Urothelium cell line (cell line): ENCODE results near the gene DNM3.

ENCODE experiments used
- DNase-seq: peaks from one replicate; pipeline ENCODE4 v3.0.0; 2011; ENCODE audit warnings: low spot score, mixed read lengths
- FAIRE-seq: peaks from 2 replicates; lab custom pipeline; 2011; peaks lifted over from hg19 to GRCh38; lab: Jason Lieb, UNC

The DNM3 gene

DNA sequence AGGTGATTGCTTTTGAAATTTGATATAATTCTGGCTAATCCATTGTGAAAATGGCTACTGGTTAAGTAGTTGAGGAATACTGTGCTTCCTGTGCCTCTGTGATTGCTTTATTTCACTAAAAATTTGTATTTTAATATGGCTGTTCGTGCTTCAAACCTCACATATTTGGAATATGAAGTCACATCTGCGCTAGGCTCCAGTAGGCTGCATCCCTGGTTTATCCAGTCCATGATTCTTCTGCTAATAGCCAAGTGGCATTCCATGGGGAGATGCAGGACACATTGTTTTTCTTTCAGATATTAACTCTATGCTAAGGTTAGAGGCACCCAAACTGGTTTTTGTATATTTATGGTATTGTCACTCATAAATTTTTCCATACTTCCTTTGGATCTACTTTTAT, 25.9 kb downstream of the DNM3 start:
- DNase-seq (no peak), FAIRE-seq (no peak)

DNA sequence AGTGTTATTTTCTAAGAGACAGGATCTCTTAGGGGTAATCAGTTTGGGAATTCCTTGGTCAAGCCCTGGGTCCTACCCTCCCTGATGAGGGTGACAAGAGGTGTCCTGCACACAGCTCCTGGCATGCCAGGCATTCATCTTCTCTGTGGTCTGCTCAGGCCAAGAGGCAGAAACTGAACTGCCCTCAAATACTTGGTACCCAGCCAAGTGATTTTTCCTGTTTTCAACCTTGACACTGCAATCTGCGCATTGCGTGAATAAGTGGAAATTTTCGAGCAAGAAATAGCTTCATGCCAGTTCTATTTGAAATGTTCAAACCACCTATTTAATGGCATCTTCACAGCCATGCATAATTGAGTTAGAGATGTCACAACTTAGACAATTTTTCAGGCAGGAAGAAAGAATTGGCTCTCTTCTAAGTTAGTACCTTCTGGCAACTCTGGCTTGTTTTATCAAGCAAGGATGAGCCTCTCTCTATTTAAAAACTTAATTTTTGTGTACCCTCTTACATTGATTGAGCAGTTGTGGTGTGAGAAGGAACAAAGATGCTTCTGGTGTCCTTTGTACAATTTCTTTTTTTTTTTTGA, 27.0 kb downstream of the DNM3 start:
- FAIRE-seq (no peak), DNase-seq (peak; percentile 46)

DNA sequence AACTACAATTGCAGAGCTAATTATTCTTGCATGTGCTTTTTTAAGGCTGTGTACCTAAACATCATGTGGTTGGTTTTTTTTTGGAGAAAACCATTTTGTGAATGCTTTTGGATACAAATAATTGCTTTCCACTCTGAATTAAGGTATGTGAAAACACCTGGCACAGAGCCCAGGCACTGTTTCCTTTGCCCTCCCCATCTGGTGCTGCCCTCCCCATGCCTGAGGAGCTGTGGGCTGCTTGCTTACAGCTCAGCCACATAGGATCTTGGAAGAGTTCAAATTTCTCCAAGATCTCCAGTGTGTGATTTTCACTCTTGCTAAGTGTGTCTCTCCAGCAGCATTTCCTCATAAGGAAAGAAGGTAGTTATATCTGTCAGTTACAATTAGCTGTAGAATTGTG, 27.8 kb downstream of the DNM3 start:
- peak; percentile 25 for DNase-seq
- FAIRE-seq: no peak

DNA sequence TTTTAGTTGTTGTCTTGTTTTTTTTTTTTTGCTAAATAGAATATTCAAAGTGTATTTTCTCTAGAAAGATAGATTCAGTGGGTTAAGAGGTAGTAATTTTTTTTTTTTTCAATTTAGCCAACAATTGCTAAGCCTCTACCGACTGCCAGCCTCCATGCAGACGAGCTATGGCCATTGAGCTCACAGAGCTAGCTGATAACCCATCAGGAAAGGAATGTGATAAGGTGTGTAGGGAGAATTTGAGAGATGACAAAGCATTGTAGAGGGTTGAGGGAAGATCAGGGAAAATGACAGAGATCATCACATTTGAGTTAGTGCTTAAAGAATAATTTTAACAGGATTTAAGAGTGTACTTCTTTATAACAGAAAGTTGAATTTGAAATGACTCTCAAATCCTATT, 30.6 kb downstream of the DNM3 start:
- no peak for DNase-seq
- no peak for FAIRE-seq

DNA sequence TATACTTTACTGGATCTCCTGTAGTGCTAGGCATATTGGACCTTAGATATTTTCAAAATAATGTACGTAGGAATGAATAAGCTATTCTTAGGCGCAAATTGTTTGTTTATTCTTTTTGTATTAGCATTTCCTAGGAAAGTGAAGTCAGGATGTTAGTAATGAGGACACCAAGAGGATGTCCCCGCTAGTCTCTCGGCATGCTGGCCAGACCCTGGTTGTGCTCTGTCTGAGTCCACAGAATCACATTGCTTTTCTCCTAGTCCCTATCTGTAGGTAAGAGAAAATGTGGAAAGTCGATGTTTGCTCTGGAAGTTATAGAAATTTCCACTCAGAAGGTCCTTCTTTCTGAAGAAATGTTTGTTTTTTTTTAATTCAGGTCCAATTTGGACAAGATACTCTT, 31.1 kb downstream of the DNM3 start:
- no peak for FAIRE-seq
- no peak for DNase-seq

DNA sequence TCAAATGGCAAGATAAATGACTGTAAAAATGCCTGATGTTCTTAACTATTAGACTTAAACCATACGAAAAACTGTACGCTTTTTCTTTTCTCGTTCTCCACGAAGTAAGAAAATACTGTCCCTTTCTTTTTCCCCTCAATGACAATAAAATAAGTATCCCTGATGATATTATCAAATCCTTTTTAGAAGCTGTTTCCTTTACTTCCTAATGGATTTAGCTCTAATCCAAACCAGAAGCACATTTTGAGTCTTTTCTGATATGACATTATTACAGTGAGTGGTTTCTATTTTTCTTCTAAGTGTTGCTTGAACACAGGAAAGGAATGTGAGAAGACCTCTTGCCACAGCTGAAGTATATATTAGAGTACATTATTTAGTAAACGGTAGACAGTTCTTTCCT, 32.4 kb downstream of the DNM3 start:
- FAIRE-seq (no peak), DNase-seq (no peak)

DNA sequence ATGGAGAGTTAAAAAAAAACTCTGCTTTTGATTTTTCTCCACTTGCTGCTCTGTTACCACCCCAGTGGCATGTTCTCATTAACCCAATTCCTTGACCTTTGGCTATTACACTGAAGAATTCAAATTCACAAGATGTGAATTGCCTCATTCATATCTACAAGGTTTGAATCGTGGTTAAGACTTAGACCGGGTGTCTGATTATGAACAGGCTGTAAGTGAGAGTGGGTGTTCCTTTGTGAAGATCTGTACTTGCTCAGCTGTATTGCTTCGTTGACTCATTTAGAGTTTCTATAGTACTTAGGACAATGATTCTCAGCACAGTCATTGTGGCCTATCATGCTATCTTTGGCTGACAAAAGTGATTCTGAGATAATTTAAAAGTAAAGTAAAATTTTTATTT, 36.4 kb downstream of the DNM3 start:
- FAIRE-seq: no peak
- DNase-seq: no peak

DNA sequence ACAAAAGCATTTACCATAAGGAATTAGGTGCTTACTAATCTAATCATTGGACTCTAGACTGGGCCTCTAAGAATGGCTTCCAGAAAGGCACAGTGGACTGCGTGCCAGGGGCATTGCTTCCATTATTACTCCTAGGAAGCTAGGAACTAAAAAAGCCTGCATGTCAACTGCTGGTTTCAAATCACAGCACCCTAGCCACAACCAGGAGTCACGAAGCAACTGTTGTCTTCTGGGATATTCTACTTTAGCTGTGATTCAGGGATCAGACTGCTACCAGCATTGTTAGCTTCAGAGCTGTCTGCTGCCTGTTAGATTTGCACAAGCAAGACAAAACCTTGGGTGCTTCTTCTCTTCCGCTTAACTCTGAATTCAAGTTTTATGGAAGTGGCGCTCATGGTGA, 38.3 kb downstream of the DNM3 start:
- DNase-seq (no peak), FAIRE-seq (no peak)

DNA sequence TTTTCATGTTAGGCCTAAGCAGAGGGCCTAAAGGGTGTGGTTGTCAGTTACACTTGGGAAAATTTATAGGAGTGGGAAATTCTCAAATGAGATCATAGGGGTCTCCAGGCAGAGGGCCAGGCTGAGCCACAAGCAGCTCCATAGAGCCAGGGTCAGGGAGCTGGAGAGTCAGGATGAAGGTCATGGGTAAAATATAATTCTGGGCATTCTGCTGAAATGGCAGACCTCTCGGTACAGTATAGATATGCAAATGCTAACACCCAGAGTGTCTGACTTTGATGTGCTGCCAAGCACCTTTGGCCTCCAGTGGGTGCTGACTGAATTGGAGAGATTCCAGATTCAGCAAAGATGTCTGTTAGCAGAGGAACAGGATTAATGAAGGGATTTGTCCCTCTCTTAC, 40.1 kb downstream of the DNM3 start:
- no peak for FAIRE-seq
- no peak for DNase-seq

DNA sequence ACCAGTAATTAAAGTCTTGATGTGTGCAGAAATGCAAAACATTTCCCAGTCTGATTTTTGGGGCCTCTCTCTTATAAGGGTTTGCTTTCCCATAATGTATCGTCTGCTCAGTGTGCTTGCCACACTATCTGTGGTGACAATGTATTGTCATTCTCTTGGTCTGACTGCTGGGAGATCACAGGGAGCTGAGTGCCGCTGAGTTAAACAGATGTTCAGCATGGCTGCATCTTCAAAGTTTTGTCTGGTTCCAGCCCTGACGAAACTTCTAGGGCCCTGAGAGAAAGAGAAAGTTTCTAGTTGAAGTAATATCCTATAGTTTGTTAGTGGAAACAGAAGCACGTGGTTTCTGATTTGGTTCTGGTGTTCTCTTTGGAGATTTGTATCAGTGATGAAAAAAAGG, 42.6 kb downstream of the DNM3 start:
- no peak for FAIRE-seq

DNA sequence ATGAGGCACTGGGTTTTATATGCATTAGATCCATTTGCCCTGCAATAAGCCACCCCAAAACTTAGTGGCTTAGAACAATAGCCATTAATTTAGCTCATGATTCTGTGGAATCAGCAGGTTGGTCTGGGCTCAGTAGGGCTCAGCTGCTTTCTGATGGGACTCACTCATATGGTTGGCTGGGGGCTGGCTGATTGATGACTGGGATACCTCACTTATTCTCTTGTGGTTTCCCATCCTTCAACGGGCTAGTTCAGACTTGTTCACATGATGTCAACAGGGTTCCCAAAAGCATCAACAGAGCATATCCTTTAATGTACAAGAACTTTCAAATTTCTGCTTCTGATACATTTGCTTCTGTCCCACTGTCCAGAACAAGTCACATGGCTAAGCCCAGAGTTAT, 43.2 kb downstream of the DNM3 start:
- FAIRE-seq (no peak), DNase-seq (no peak)

More for the DNA sequence above, 42.6 kb downstream of the DNM3 start:
- DNase-seq: no peak

DNA sequence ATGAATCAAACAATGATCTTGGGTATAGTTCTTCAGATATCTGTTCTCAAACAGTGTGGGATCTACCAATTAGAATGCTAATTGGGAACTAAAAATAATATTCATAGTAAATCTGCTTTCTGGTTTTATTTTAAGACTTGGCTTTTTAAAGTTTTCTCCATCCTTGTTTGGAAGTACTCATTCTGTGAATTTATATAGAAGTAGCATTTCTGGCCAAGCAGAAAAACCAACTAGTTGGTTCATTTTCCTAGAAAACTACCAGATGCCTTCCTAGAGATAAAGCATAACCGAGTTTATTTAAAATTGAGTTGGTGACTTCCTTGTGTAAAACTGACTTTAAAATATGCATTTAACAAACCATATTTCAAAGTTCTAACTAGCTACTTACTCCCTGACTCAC, 48.8 kb downstream of the DNM3 start:
- FAIRE-seq (no peak), DNase-seq (no peak)

DNA sequence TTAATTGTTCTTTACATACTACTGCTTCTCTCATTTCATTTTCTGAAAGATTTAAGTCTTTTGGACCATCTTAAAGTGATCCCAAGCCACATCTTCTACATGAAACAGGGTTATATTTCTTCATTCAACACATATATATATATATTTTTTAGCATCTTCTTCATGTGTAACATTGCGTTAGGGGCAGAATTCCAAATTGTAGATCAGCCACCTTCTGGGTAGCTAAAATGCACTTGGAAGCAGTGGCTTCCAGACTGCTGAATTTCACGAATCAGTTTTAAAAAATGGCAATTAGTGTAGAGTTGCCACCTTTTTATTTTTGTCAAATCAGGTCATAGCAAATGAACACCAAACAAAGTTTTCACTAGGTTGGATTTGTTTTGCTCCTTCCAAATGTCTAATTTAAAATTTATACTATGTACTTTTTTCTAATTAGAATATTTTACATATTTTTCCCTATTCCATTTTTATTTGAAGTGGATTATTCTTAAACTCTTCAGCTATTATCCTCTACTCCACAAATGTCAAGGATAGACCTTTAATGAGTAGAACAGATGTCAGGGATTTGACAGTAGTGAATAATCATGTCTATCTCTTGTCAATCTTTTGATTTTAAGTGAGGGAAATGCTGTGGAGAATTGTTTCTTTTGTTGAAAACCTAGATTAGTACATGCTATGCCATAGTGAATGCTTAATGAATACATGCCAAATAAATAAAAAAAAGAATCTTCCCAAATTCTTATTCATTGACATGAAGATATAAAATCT, 55.8 kb downstream of the DNM3 start:
- FAIRE-seq (no peak), DNase-seq (no peak)

DNA sequence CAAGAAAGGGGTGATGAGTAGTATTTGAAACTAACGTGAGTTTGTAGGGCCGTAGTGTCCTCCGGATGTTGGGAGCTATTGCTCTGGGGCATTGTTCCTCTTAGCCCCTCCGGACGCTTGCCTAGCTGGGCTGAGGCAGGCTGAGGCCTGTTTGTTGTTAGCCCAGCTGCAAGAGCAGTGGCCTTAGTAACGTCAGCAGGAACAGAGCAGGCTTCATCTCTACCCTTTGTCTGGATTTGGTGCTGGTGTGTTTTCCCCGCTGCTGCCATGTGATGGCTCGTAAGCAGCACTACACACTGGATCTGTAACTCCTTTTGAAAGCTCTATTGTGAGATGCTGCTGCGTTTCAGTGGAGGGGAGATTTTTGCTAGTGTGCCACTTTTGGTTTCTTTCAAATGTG, 57.6 kb downstream of the DNM3 start:
- no peak for DNase-seq
- peak; percentile 30 for FAIRE-seq

DNA sequence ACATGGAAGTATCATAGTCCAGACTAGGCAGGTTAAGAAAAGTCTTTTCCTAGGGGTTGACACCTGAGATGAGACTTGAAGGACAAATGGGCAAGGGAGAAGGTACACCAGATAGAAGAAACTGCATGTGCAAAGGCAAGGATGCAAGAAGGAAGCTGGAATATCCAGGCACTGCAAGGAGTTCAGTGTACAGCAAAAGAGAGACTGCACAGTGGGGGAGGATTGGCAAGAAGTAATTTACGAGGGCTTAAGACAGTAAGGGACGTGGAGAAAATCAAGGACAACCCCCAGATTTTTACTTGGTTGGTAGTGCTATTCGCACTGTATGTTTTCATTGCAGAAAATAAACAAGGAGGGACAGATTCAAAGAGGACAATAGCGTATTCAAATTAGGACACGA, 58.5 kb downstream of the DNM3 start:
- DNase-seq: no peak
- FAIRE-seq: no peak

DNA sequence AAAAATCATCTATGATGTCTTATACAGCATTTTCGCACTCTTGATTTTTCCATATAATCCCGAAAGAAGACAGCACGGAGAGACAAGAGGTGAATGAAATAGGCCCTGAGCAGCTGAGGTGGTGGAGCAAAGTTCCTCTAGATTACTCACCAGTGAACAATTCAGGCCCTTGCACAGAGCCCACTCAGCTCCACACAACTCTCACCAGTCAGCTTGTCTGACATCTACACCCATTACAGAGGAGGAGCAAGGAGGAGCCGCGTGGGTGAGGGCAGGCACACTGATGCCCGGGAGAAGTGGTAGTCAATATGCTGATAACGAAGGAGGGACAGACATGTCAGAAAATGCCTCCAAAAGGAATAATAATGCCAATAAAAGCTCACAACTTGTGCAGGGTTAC, 59.9 kb downstream of the DNM3 start:
- no peak for FAIRE-seq
- peak; percentile 64 for DNase-seq

DNA sequence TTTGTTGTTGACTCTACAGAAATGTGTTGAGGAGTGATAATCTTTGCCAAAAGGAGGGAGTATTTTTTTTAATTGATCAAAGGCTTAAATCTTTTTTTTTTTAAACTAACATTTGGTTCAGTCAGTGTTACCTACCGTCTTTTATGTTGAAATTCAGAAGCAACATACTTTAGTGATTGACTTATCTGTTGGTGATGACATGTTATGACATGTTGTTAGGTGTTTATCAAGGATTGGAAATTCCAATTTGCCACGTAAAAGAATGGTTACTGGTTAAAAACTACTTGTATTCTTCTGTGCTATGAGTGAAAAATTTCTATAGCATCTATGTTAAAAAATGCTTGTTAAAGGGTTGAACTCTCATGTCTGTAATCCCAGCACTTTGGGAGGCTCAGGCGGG, 61.2 kb downstream of the DNM3 start:
- FAIRE-seq (no peak), DNase-seq (no peak)

DNA sequence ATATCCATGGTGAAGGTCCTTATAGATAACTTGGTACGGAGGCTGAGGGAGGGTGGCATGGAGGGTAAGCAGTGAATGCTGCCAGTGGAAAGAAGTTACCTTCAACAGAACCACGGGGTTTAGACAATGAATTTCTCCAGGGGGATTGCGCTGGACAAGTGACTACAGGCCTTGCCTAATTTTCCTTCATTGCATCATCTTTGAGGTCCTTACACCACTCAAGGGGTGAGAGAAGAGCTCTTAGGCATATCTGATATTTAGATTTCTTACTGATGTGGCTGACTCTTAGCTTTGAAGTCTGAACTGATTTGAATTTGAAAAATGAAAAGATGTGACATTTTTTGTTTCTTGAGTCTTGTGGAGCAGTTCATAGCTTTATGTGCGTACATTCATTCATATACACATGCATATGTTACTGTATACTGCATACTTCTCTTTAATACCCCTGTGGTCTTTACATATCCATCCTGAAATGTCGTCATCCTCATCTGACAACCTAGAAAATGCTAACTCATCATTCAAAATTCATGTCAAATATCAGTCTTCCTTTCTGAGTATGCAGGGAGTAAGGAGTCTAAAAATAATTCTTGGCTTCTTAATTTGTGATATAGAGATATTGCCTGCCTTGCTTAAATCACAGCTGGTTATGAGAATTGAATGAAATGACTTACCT, 63.6 kb downstream of the DNM3 start:
- FAIRE-seq (no peak), DNase-seq (no peak)

DNA sequence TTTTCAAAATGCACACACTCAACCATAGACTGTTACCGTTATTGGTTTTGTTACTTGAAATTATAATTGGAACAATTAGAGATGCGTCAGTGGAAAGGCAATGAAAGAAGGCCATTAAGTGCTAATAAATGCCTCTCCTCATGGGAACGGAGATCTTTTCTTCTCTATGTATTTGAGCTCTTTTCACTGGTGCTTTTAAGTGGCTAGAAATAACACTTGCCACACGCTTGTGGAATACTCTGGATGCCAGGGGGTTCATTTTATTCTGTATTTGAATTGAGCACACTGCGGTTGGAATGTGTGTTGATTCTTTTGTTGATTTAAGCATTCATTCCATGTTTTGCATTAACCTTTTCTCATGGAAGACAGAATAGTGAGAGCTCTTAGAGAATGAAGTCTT, 68.4 kb downstream of the DNM3 start:
- DNase-seq (no peak), FAIRE-seq (no peak)

DNA sequence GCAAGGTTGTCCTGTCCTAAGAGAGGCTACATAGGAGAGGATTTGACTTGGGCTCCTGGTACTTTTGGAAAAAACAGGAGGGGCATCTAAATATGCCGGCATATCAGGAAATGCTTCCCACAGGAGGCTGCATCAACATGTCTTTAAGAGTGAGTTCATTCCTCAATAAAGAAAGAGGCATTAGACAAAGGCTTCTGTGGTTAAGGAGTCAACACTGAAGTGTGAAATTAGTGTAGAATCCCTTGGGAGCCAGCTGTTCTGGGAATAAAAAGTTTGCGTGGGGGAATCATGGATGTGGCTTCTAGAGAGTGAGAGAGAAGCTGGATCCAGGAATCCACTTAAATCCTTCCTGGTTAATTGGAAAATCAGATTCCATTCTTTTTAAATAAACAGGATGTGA, 69.5 kb downstream of the DNM3 start:
- FAIRE-seq: no peak
- DNase-seq: no peak

DNA sequence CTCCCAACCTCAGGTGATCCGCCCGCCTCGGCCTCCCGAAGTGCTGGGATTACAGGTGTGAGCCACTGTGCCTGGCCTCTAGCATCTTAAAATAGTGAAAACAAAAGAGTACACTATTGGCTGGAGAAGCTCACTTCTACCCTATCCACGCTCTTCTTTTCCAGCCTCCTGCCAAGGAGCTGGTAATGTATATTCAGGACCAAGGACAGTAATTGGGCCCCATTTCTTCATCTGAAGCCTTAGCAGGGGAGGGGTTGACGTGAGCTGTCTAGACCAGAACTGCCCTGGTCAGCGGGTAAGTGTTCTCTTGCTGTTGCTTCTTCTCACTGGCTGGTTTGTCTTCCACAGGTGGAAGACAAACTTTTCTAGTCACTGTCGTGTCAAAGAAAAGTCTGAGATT, 70.2 kb downstream of the DNM3 start:
- DNase-seq: no peak

DNA sequence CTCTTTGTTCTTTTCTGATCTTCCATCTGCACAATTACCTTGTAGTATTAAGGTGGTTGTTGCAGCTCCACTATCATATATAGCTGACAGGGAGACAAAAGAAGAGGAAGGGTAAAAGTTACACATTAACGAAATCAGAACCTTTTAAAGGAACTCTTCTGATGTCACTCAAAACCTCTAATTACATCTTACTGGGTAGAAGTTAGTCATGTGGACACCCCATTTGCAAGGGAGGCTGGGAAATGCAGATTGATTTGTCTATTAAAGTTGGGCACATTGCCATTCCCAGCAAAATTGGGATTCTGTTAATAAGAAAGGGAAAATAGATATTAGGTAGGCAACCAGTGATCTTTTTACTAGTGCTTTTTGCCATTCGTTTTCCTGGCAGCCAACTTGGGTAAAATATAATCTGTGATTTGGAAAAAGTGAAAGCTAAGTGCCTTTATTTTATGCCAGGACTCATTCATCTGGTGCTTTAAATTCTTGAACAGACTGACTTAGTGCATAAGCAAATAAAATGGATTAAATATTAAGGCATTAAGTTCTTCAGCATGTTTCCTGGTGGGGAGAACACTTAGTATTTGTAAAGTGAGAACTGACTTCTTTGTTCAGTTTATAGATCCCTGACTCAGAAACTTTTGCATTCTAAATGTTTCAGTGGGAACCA, 71.3 kb downstream of the DNM3 start:
- DNase-seq: no peak
- no peak for FAIRE-seq

More for the DNA sequence above, 70.2 kb downstream of the DNM3 start:
- no peak for FAIRE-seq
